ENCODE results near the gene SSU72.

SSU72 gene

GRCh38 chr1:1574721-1575537 is at the start of gene SSU72:
Gene SSU72, minus strand, starts transcription at chr1:1574863. Its CDS starts 306 bp downstream, at chr1:1574557.
- peak; percentile 84 to 86 for DNase-seq (ENCODE audit: low read depth in 2 of 2)

- DNase-seq (ENCODE audit: low read depth in 2 of 2) = no peak
These were observed 49.2 kb upstream of the SSU72 start for GRCh38 chr1:1623631-1624442.

- DNase-seq (ENCODE audit: low read depth in 2 of 2) = no peak
These were observed 48.5 kb upstream of the SSU72 start for GRCh38 chr1:1623181-1623630.

- no peak for DNase-seq (ENCODE audit: low read depth in 2 of 2)
These were observed 48.1 kb upstream of the SSU72 start for GRCh38 chr1:1622788-1623094.

GRCh38 chr1:1622010-1622787 is 47.5 kb upstream of the SSU72 start:
- DNase-seq (ENCODE audit: low read depth in 2 of 2) = no peak

- DNase-seq (ENCODE audit: low read depth in 2 of 2) = no peak
These were observed 46.7 kb upstream of the SSU72 start for GRCh38 chr1:1621173-1622009.

GRCh38 chr1:1620433-1621139 is 45.9 kb upstream of the SSU72 start:
- DNase-seq (ENCODE audit: low read depth in 2 of 2) = no peak

GRCh38 chr1:1619917-1620361 is 45.3 kb upstream of the SSU72 start:
- no peak for DNase-seq (ENCODE audit: low read depth in 2 of 2)

- no peak for DNase-seq (ENCODE audit: low read depth in 2 of 2)
These were observed 43.9 kb upstream of the SSU72 start for GRCh38 chr1:1618396-1619068.

- no peak for DNase-seq (ENCODE audit: low read depth in 2 of 2)
These were observed 43.3 kb upstream of the SSU72 start for GRCh38 chr1:1617925-1618324.

- DNase-seq (ENCODE audit: low read depth in 2 of 2) = no peak
These were observed 42.9 kb upstream of the SSU72 start for GRCh38 chr1:1617516-1617915.

- DNase-seq (ENCODE audit: low read depth in 2 of 2) = no peak
These were observed 42.2 kb upstream of the SSU72 start for GRCh38 chr1:1616838-1617237.

GRCh38 chr1:1616045-1616790 is 41.6 kb upstream of the SSU72 start:
- DNase-seq (ENCODE audit: low read depth in 2 of 2) = no peak

- peak; percentile 93 to 96 for DNase-seq (ENCODE audit: low read depth in 2 of 2)
These were observed 40.8 kb upstream of the SSU72 start, which contains the start of gene MIB2 for GRCh38 chr1:1615256-1616044. Gene MIB2, plus strand, starts transcription at chr1:1615500. Its CDS starts 7,953 bp downstream, at chr1:1623453.

GRCh38 chr1:1614954-1615255 is 40.2 kb upstream of the SSU72 start:
- DNase-seq (ENCODE audit: low read depth in 2 of 2) = no peak

GRCh38 chr1:1614204-1614953 is 39.7 kb upstream of the SSU72 start:
- peak in 1 of 2 donors; percentile 39 for DNase-seq (ENCODE audit: low read depth in 2 of 2)

- no peak for DNase-seq (ENCODE audit: low read depth in 2 of 2)
These were observed 38.9 kb upstream of the SSU72 start for GRCh38 chr1:1613509-1614082.

- DNase-seq (ENCODE audit: low read depth in 2 of 2) = no peak
These were observed 37.4 kb upstream of the SSU72 start for GRCh38 chr1:1612104-1612400.
